GM18868 (cell line): ENCODE measurements around the gene MMP24.

Source experiments
- ATAC-seq: cut with Tn5 transposase; IDR thresholded peaks from one replicate; pipeline ENCODE4 v1.9.1; 2021; ENCODE audit warnings: mild to moderate bottlenecking, moderate library complexity; ENCODE audit not compliant: unreplicated experiment

Gene MMP24

GRCh38 chr20:35291654-35292503 is 65.4 kb downstream of the MMP24 start, which contains the start of gene FAM83C:
Gene FAM83C, minus strand, starts transcription at chr20:35292425. Its CDS starts 121 bp downstream, at chr20:35292304.
- ATAC-seq, result no peak

- ATAC-seq, result no peak
These were observed 66.2 kb downstream of the MMP24 start for GRCh38 chr20:35292504-35293285.

- ATAC-seq, result no peak
These were observed 67.1 kb downstream of the MMP24 start for GRCh38 chr20:35293303-35294292.

GRCh38 chr20:35294293-35294685 is 67.8 kb downstream of the MMP24 start:
- ATAC-seq, result no peak

GRCh38 chr20:35295058-35295457 is 68.6 kb downstream of the MMP24 start:
- ATAC-seq, result no peak

- no peak for ATAC-seq
These were observed 69.2 kb downstream of the MMP24 start for GRCh38 chr20:35295674-35296073.

GRCh38 chr20:35296101-35296554 is 69.6 kb downstream of the MMP24 start:
- no peak for ATAC-seq

- ATAC-seq, result no peak
These were observed 70.7 kb downstream of the MMP24 start for GRCh38 chr20:35297155-35297554.

DNA sequence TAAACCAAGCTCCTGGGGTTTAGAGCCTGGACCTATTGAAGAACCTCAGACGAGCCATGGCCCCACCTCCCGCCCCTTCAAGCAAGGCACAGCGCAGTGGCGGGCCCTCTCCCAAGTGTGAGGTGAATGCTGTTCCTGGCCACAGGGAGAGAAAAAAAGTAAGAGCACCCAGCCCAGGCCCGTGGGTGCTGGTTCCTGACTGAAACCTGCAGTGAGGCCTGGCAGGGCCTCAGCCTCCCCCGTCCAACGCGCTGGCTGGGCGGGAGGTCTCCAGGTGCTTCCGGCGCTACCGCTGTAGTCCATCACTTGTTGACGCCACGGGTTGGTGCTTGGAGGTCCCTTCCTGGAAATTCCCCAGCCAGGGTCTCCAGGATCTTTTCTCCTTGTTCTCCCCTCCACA is 71.2 kb downstream of the MMP24 start:
- no peak for ATAC-seq

GRCh38 chr20:35298264-35298663 is 71.8 kb downstream of the MMP24 start:
- no peak for ATAC-seq

- ATAC-seq, result no peak
These were observed 73.3 kb downstream of the MMP24 start for GRCh38 chr20:35299780-35300179.

GRCh38 chr20:35300469-35301262 is 74.2 kb downstream of the MMP24 start:
- ATAC-seq, result no peak

GRCh38 chr20:35301426-35301825 is 74.9 kb downstream of the MMP24 start:
- ATAC-seq, result no peak

GRCh38 chr20:35302421-35303335 is 76.2 kb downstream of the MMP24 start:
- ATAC-seq, result no peak

DNA sequence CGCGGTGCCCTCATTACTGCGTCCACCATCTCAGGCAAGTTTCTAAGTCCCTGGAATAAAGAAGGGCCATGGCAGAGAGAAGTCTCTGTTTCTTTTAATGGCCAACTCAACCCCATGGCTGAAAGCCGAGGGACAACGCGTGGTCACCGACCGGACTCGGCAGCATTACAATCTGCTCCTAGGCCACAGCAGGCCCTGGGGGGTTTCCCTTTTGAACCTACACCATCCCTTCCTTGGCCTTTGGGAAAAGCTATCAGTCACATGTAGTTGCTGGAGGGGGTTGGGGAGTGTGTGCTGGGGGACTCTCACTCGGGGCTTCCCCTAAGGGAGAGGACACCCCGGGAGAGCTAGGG is 76.9 kb downstream of the MMP24 start:
- ATAC-seq, result no peak

GRCh38 chr20:35303735-35304491 is 77.4 kb downstream of the MMP24 start:
- no peak for ATAC-seq

DNA sequence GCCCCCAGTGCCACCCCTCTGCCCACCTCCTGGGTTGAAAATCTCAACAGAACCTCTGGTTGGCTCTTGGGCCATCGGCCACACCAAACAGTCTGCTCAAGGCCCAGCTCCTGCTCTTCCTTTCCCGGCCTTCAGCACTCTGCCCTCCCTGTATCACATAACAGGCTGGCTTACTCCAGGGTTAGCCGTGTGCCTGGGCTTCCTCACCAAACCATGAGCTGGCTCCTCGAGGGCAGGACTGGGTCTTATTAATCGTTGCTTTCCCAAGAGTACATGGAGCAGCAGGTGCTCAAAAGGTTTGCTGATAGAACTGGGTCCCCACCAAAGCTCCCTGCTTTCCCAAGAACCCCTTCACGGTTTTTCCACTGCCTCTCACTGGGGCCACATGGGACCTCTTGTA is 78.5 kb downstream of the MMP24 start:
- no peak for ATAC-seq
